GM19351 (cell line): Measurements from ENCODE around the gene CEBPE.

Experiments used
- ATAC-seq: cut with Tn5 transposase; IDR thresholded peaks from one replicate; pipeline ENCODE4 v1.9.1; 2021; ENCODE audit warnings: mild to moderate bottlenecking, moderate library complexity; ENCODE audit not compliant: unreplicated experiment

Gene CEBPE

GRCh38 chr14:23145794-23146350 is 26.8 kb upstream of the CEBPE start:
- no peak for ATAC-seq

- no peak for ATAC-seq
These were observed 24.9 kb upstream of the CEBPE start for GRCh38 chr14:23143911-23144310.

- no peak for ATAC-seq
These were observed 23.8 kb upstream of the CEBPE start for GRCh38 chr14:23142826-23143225.

GRCh38 chr14:23141706-23142444 is 22.8 kb upstream of the CEBPE start:
- no peak for ATAC-seq

GRCh38 chr14:23140371-23140770 is 21.3 kb upstream of the CEBPE start:
- no peak for ATAC-seq

GRCh38 chr14:23139874-23140273 is 20.8 kb upstream of the CEBPE start:
- no peak for ATAC-seq

- no peak for ATAC-seq
These were observed 18.9 kb upstream of the CEBPE start for GRCh38 chr14:23137813-23138535.

GRCh38 chr14:23137192-23137812 is 18.2 kb upstream of the CEBPE start:
- ATAC-seq, result no peak

GRCh38 chr14:23136566-23137133 is 17.6 kb upstream of the CEBPE start:
- no peak for ATAC-seq

GRCh38 chr14:23132970-23133369 is 13.9 kb upstream of the CEBPE start:
- no peak for ATAC-seq

GRCh38 chr14:23131482-23131881 is 12.4 kb upstream of the CEBPE start:
- ATAC-seq, result no peak

- no peak for ATAC-seq
These were observed 11.8 kb upstream of the CEBPE start for GRCh38 chr14:23130871-23131270.

GRCh38 chr14:23129759-23130316 is 10.8 kb upstream of the CEBPE start:
- no peak for ATAC-seq

GRCh38 chr14:23128969-23129758 is 10.1 kb upstream of the CEBPE start:
- ATAC-seq, result no peak

- no peak for ATAC-seq
These were observed 8.8 kb upstream of the CEBPE start for GRCh38 chr14:23127861-23128260.

GRCh38 chr14:23126548-23127278 is 7.7 kb upstream of the CEBPE start:
- ATAC-seq, result no peak

GRCh38 chr14:23125933-23126524 is 7.0 kb upstream of the CEBPE start:
- ATAC-seq, result no peak

- ATAC-seq, result no peak
These were observed 6.0 kb upstream of the CEBPE start for GRCh38 chr14:23125011-23125410.

GRCh38 chr14:23124337-23124954 is 5.4 kb upstream of the CEBPE start:
- no peak for ATAC-seq
